ENCODE data around the gene HMGCS2.
A peak's percentile ranks its signal among the peaks of the same experiment; 100 is the strongest.
"Not testable (repeated sequence)": the region's sequence is repeated elsewhere in the genome, so short reads cannot be mapped to it uniquely, and the experiment has no call there.

The HMGCS2 gene

GRCh38 chr1:119712342-119713038, 56.2 kb downstream of the HMGCS2 start:
- peak overlapping the region; percentile 74 for H2AFZ ChIP-seq (ENCODE audit: low read depth, low read length)

DNA sequence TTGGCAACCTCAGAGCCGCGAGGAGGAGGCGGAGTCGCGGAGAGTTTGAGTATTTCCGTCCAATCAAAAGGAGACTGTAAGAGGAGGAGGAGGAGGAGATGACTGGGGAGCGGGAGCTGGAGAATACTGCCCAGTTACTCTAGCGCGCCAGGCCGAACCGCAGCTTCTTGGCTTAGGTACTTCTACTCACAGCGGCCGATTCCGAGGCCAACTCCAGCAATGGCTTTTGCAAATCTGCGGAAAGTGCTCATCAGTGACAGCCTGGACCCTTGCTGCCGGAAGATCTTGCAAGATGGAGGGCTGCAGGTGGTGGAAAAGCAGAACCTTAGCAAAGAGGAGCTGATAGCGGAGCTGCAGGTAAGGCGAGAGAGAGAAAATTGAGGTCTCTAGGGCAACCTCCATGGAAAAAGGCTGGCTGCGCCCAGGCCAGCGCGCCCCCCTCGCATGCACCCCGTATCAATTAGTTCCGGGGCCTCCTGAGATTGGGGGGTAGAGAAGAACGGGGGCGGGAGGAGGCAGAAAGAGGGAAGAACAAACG, 56.8 kb downstream of the HMGCS2 start, which contains the start of gene PHGDH:
TSS of gene PHGDH (plus strand) at position 131 of the 538 bp plus-strand sequence. CDS start at position 220, 89 bp downstream.
- Histone ChIP-seq H3K79me2 (ENCODE audit: low read length) (peaks cover 41% of the 10 kb centered on the region), H3K36me3 (replicated peaks; ENCODE audit: low read depth, low read length) (no peaks in the 10 kb centered on the region), H3K9ac (ENCODE audit: low read length) (peak within 1 kb of the TSS; percentile 78), H3K4me2 (ENCODE audit: low read length) (peak within 1 kb of the TSS; percentile 82), H3K4me1 (ENCODE audit: low read length) (peaks cover 10% of the 10 kb centered on the region), H3K4me3 (ENCODE audit: low read length) (peak within 1 kb of the TSS; percentile 84), H3K27me3 (ENCODE audit: low read depth, low read length) (peaks cover 7% of the 10 kb centered on the region), H3K9me3 (ENCODE audit: insufficient read depth, low read length) (no peaks in the 10 kb centered on the region), H3K27ac (ENCODE audit: low read length) (peak within 1 kb of the TSS; percentile 18), H4K20me1 (ENCODE audit: insufficient read depth, low read length) (peaks cover 23% of the 10 kb centered on the region; the same call in 1 of the 2 replicates), H2AFZ (ENCODE audit: low read depth, low read length) (peak within 1 kb of the TSS; percentile 74)
- TF ChIP-seq EZH2phosphoT487 (IDR thresholded peaks at IDR 0.05; ENCODE audit: low read depth), result no peak
- TF ChIP-seq CTCF (IDR thresholded peaks at IDR 0.05; ENCODE audit: low read depth, low read length), result no peak

More at GRCh38 chr1:119712342-119713038, 56.2 kb downstream of the HMGCS2 start:
- H3K27ac ChIP-seq (ENCODE audit: low read length), result peak overlapping the region; percentile 18; the same call in 1 of the 2 replicates
- peak overlapping the region; percentile 78 for H3K9ac ChIP-seq (ENCODE audit: low read length)
- TF ChIP-seq CTCF (IDR thresholded peaks at IDR 0.05; ENCODE audit: low read depth, low read length) (no peak), EZH2phosphoT487 (IDR thresholded peaks at IDR 0.05; ENCODE audit: low read depth) (no peak)
- peak overlapping the region; percentile 82 for H3K4me2 ChIP-seq (ENCODE audit: low read length)
- peaks cover 41% of the 10 kb centered on the region for H3K79me2 ChIP-seq (ENCODE audit: low read length)
- no peaks in the 10 kb centered on the region for H3K9me3 ChIP-seq (ENCODE audit: insufficient read depth, low read length)
- H4K20me1 ChIP-seq (ENCODE audit: insufficient read depth, low read length), result peaks cover 24% of the 10 kb centered on the region; the same call in 1 of the 2 replicates
- H3K36me3 ChIP-seq (replicated peaks; ENCODE audit: low read depth, low read length), result no peaks in the 10 kb centered on the region
- peaks cover 7% of the 10 kb centered on the region for H3K27me3 ChIP-seq (ENCODE audit: low read depth, low read length)
- peaks cover 10% of the 10 kb centered on the region for H3K4me1 ChIP-seq (ENCODE audit: low read length)
- peak overlapping the region; percentile 84 for H3K4me3 ChIP-seq (ENCODE audit: low read length)

GRCh38 chr1:119711356-119711803, 57.3 kb downstream of the HMGCS2 start:
- Histone ChIP-seq H2AFZ (ENCODE audit: low read depth, low read length) (peak overlapping the region; percentile 74), H3K9ac (ENCODE audit: low read length) (peak overlapping the region; percentile 78), H3K79me2 (ENCODE audit: low read length) (peaks cover 38% of the 10 kb centered on the region), H3K4me3 (ENCODE audit: low read length) (peak overlapping the region; percentile 84), H3K4me1 (ENCODE audit: low read length) (peaks cover 10% of the 10 kb centered on the region), H4K20me1 (ENCODE audit: insufficient read depth, low read length) (peaks cover 20% of the 10 kb centered on the region; the same call in 1 of the 2 replicates), H3K4me2 (ENCODE audit: low read length) (peak overlapping the region; percentile 82)
- H3K36me3 ChIP-seq (replicated peaks; ENCODE audit: low read depth, low read length); H3K9me3 ChIP-seq (ENCODE audit: insufficient read depth, low read length); H3K27me3 ChIP-seq (ENCODE audit: low read depth, low read length); H3K27ac ChIP-seq (ENCODE audit: low read length): not testable (repeated sequence)

DNA sequence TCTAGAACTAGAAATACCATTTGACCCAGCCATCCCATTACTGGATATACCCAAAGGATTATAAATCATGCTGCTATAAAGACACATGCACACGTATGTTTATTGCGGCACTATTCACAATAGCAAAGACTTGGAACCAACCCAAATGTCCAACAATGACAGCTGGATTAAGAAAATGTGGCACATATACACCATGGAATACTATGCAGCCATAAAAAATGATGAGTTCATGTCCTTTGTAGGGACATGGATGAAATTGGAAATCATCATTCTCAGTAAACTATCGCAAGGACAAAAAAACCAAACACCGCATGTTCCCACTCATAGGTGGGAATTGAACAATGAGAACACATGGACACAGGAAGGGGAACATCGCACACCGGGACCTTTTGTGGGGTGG, 62.1 kb downstream of the HMGCS2 start:
- not testable (repeated sequence) for H3K4me2 ChIP-seq (ENCODE audit: low read length); H3K36me3 ChIP-seq (replicated peaks; ENCODE audit: low read depth, low read length); H4K20me1 ChIP-seq (ENCODE audit: insufficient read depth, low read length); H3K79me2 ChIP-seq (ENCODE audit: low read length); H3K4me3 ChIP-seq (ENCODE audit: low read length); H3K4me1 ChIP-seq (ENCODE audit: low read length); H3K9ac ChIP-seq (ENCODE audit: low read length); H2AFZ ChIP-seq (ENCODE audit: low read depth, low read length); H3K9me3 ChIP-seq (ENCODE audit: insufficient read depth, low read length); H3K27ac ChIP-seq (ENCODE audit: low read length); H3K27me3 ChIP-seq (ENCODE audit: low read depth, low read length)

Measured in OCI-LY3 (cell line).